Measurements from ENCODE around the gene EEF1A2.

EEF1A2 gene

DNA sequence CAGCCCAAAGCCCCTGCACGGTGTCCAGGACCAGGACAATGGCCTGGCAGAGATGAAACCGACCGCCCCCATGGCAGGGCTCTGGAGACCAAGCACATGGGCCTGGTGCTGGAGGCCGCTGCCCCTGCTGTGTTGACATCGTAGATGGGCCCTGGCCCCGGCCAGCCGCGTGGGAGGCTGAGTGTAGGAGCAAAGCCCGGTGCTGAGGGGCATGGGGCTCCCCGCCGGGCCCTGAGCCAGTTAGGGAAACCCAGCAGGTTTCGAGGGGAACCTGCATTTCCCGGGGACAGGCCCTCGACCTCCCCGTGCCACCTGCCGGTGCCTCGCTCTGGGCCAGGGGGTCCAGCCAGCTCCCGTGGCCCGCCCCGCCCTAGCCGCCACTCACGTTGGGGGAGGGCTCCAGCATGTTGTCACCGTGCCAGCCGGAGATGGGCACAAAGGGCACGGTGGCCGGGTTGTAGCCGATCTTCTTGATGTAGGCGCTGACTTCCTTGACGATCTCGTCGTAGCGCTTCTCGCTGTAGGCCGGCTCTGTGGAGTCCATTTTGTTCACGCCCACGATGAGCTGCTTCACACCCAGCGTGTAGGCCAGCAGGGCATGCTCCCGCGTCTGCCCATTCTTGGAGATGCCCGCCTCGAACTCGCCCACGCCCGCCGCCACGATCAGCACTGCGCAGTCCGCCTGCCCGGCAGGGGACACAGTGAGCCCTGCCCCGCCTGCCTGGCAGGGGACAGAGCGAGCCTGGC lies 4.3 kb downstream of the EEF1A2 start:
- ATAC-seq = no peak
- no peak for TF ChIP-seq ARNTL (CRISPR knock-in tag; IDR thresholded peaks at IDR 0.05; ENCODE audit: borderline replicate concordance, low read depth)
- no peak for TF ChIP-seq CSRNP3 (CRISPR knock-in tag; IDR thresholded peaks at IDR 0.05)
- TF ChIP-seq GLIS3 (CRISPR knock-in tag; IDR thresholded peaks at IDR 0.05) = no peak

GRCh38 chr20:63494084-63494419 lies 4.8 kb downstream of the EEF1A2 start:
- TF ChIP-seq ARNTL (CRISPR knock-in tag; IDR thresholded peaks at IDR 0.05; ENCODE audit: borderline replicate concordance, low read depth) = no peak
- TF ChIP-seq BACH2 (CRISPR knock-in tag; IDR thresholded peaks at IDR 0.05; ENCODE audit: borderline replicate concordance) = no peak
- TF ChIP-seq RARB (CRISPR knock-in tag; IDR thresholded peaks at IDR 0.05) = no peak
- no peak for TF ChIP-seq ZC3H10 (CRISPR knock-in tag; IDR thresholded peaks at IDR 0.05)
- no peak for TF ChIP-seq ZNF70 (CRISPR knock-in tag; IDR thresholded peaks at IDR 0.05)
- TF ChIP-seq ZFP3 (CRISPR knock-in tag; IDR thresholded peaks at IDR 0.05) = no peak
- no peak for TF ChIP-seq CREB5 (CRISPR knock-in tag; IDR thresholded peaks at IDR 0.05; ENCODE audit: low read depth)
- TF ChIP-seq PPARA (CRISPR knock-in tag; IDR thresholded peaks at IDR 0.05; ENCODE audit: borderline replicate concordance) = no peak
- no peak for TF ChIP-seq GLIS3 (CRISPR knock-in tag; IDR thresholded peaks at IDR 0.05)
- TF ChIP-seq, protein P1, sequence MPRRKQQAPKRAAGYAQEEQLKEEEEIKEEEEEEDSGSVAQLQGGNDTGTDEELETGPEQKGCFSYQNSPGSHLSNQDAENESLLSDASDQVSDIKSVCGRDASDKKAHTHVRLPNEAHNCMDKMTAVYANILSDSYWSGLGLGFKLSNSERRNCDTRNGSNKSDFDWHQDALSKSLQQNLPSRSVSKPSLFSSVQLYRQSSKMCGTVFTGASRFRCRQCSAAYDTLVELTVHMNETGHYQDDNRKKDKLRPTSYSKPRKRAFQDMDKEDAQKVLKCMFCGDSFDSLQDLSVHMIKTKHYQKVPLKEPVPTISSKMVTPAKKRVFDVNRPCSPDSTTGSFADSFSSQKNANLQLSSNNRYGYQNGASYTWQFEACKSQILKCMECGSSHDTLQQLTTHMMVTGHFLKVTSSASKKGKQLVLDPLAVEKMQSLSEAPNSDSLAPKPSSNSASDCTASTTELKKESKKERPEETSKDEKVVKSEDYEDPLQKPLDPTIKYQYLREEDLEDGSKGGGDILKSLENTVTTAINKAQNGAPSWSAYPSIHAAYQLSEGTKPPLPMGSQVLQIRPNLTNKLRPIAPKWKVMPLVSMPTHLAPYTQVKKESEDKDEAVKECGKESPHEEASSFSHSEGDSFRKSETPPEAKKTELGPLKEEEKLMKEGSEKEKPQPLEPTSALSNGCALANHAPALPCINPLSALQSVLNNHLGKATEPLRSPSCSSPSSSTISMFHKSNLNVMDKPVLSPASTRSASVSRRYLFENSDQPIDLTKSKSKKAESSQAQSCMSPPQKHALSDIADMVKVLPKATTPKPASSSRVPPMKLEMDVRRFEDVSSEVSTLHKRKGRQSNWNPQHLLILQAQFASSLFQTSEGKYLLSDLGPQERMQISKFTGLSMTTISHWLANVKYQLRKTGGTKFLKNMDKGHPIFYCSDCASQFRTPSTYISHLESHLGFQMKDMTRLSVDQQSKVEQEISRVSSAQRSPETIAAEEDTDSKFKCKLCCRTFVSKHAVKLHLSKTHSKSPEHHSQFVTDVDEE (CRISPR knock-in tag; IDR thresholded peaks at IDR 0.05) = no peak
- TF ChIP-seq, protein P2, sequence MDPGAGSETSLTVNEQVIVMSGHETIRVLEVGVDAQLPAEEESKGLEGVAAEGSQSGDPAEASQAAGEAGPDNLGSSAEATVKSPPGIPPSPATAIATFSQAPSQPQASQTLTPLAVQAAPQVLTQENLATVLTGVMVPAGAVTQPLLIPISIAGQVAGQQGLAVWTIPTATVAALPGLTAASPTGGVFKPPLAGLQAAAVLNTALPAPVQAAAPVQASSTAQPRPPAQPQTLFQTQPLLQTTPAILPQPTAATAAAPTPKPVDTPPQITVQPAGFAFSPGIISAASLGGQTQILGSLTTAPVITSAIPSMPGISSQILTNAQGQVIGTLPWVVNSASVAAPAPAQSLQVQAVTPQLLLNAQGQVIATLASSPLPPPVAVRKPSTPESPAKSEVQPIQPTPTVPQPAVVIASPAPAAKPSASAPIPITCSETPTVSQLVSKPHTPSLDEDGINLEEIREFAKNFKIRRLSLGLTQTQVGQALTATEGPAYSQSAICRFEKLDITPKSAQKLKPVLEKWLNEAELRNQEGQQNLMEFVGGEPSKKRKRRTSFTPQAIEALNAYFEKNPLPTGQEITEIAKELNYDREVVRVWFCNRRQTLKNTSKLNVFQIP (CRISPR knock-in tag; IDR thresholded peaks at IDR 0.05; ENCODE audit: borderline replicate concordance, low read depth) = no peak
- TF ChIP-seq, protein P3, sequence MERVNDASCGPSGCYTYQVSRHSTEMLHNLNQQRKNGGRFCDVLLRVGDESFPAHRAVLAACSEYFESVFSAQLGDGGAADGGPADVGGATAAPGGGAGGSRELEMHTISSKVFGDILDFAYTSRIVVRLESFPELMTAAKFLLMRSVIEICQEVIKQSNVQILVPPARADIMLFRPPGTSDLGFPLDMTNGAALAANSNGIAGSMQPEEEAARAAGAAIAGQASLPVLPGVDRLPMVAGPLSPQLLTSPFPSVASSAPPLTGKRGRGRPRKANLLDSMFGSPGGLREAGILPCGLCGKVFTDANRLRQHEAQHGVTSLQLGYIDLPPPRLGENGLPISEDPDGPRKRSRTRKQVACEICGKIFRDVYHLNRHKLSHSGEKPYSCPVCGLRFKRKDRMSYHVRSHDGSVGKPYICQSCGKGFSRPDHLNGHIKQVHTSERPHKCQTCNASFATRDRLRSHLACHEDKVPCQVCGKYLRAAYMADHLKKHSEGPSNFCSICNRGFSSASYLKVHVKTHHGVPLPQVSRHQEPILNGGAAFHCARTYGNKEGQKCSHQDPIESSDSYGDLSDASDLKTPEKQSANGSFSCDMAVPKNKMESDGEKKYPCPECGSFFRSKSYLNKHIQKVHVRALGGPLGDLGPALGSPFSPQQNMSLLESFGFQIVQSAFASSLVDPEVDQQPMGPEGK (CRISPR knock-in tag; IDR thresholded peaks at IDR 0.05; ENCODE audit: borderline replicate concordance) = no peak
- TF ChIP-seq ZNF565 (CRISPR knock-in tag; conservative IDR thresholded peaks at IDR 0.05; ENCODE audit: low read depth) = no peak
- no peak for TF ChIP-seq ZFP30 (CRISPR knock-in tag; IDR thresholded peaks at IDR 0.05)
- no peak for ATAC-seq

DNA sequence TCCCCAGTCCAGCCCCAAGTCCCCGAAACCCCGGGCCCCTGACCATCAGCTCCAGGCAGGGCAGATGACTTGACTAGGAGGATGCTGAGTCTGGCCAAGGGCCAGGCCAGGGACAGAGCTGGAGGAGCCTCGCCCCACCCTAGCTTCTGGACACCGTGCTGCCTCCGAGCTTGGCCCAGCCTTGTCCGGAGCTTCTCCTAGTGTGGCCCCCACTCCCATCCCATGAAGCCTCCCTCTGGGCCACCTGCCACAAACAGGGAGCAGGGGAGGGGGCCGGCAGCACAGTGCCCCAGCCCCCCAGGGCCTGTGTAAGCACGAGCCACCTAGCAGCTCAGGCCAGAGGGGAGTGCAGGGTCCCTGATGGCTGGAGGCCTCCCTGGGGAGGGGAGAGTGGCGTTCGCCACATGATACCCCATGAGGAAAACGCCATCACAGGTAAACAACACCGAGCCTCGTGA lies 5.3 kb downstream of the EEF1A2 start:
- ATAC-seq = no peak
- TF ChIP-seq TCF4 (CRISPR knock-in tag; IDR thresholded peaks at IDR 0.05; ENCODE audit: borderline replicate concordance) (no peak), ESRRG (CRISPR knock-in tag; IDR thresholded peaks at IDR 0.05) (no peak), ZNF70 (CRISPR knock-in tag; IDR thresholded peaks at IDR 0.05) (no peak), CSDC2 (CRISPR knock-in tag; IDR thresholded peaks at IDR 0.05) (no peak)

- no peak for ATAC-seq
- TF ChIP-seq ZC3H10 (CRISPR knock-in tag; IDR thresholded peaks at IDR 0.05) = no peak
- TF ChIP-seq ZFP3 (CRISPR knock-in tag; IDR thresholded peaks at IDR 0.05) = no peak
- TF ChIP-seq TOX (CRISPR knock-in tag; IDR thresholded peaks at IDR 0.05; ENCODE audit: borderline replicate concordance) = no peak
- TF ChIP-seq OSR1 (CRISPR knock-in tag; IDR thresholded peaks at IDR 0.05) = no peak
- TF ChIP-seq ZNF8 (CRISPR knock-in tag; IDR thresholded peaks at IDR 0.05) = no peak
- no peak for TF ChIP-seq ZFP30 (CRISPR knock-in tag; IDR thresholded peaks at IDR 0.05)
- no peak for TF ChIP-seq ARNTL (CRISPR knock-in tag; IDR thresholded peaks at IDR 0.05; ENCODE audit: borderline replicate concordance, low read depth)
- no peak for TF ChIP-seq CREB5 (CRISPR knock-in tag; IDR thresholded peaks at IDR 0.05; ENCODE audit: low read depth)
- TF ChIP-seq ISL1 (CRISPR knock-in tag; IDR thresholded peaks at IDR 0.05) = no peak
- TF ChIP-seq RARB (CRISPR knock-in tag; IDR thresholded peaks at IDR 0.05) = no peak
- no peak for TF ChIP-seq CSRNP3 (CRISPR knock-in tag; IDR thresholded peaks at IDR 0.05)
These were observed 5.9 kb downstream of the EEF1A2 start for GRCh38 chr20:63492982-63493381.

All from SK-N-SH treated with all-trans-retinoic acid at 6 μM for 48 hours (cell line).